Brain microvascular endothelial cell (primary cell): Measurements from ENCODE around the gene LHFPL6.

Source experiments
- DNase-seq: peaks from one replicate; pipeline ENCODE4 v3.0.0-alpha.2; 2020
- H3K27ac ChIP-seq: fragments of 250-450 bp; sonication (Bioruptor Pico); 2 replicates; pipeline ENCODE4 v1.5.1; 2020; ENCODE audit warnings: mild to moderate bottlenecking, moderate library complexity
- H3K27me3 ChIP-seq: fragments of 250-450 bp; sonication (Bioruptor Pico); replicated peaks from 2 replicates; pipeline ENCODE4 v1.5.1; 2020; ENCODE audit warnings: mild to moderate bottlenecking
- H3K36me3 ChIP-seq: fragments of 250-450 bp; sonication (Bioruptor Pico); replicated peaks from 2 replicates; pipeline ENCODE4 v1.5.1; 2020; ENCODE audit warnings: mild to moderate bottlenecking
- H3K4me3 ChIP-seq: 2 replicates; pipeline ENCODE4 v1.5.1; 2011; ENCODE audit warnings: low read depth, mild to moderate bottlenecking, control low read depth, low read length, moderate library complexity
- CTCF ChIP-seq: IDR thresholded peaks from 2 replicates; pipeline ENCODE4 v1.5.1; 2011; ENCODE audit warnings: low read depth, mild to moderate bottlenecking, moderate library complexity, low read length, control low read depth, inconsistent platforms; ENCODE audit errors: missing control alignments
- in situ Hi-C: cut with HindIII; loops from 2 replicates; pipeline ENCODE4 v1.10.0; 2017; ENCODE audit warnings: low sequenced_read_pairs, low pct_ligation_motif_present

The LHFPL6 gene

GRCh38 chr13:39536906-39537305, 66.1 kb downstream of the LHFPL6 start:
- in situ Hi-C loops, result no loop called here
- no peaks in the 10 kb centered on the region for H3K36me3 ChIP-seq
- H3K4me3 ChIP-seq, result no peak overlapping the region
- DNase-seq, result no peak
- no peak overlapping the region for H3K27ac ChIP-seq
- no peak for TF ChIP-seq CTCF
- H3K27me3 ChIP-seq, result no peaks in the 10 kb centered on the region

- H3K36me3 ChIP-seq, result no peaks in the 10 kb centered on the region
- in situ Hi-C loops, result no loop called here
- no peak for DNase-seq
- H3K4me3 ChIP-seq, result no peak overlapping the region
- no peak for TF ChIP-seq CTCF
- no peaks in the 10 kb centered on the region for H3K27me3 ChIP-seq
- no peak overlapping the region for H3K27ac ChIP-seq
Measured at GRCh38 chr13:39536274-39536673, 66.7 kb downstream of the LHFPL6 start.

GRCh38 chr13:39533651-39534150, 69.3 kb downstream of the LHFPL6 start:
- in situ Hi-C loops, result no loop called here
- no peak for DNase-seq
- Histone ChIP-seq H3K27ac (no peak overlapping the region), H3K27me3 (no peaks in the 10 kb centered on the region), H3K4me3 (no peak overlapping the region), H3K36me3 (no peaks in the 10 kb centered on the region)
- no peak for TF ChIP-seq CTCF

GRCh38 chr13:39531646-39532045, 71.3 kb downstream of the LHFPL6 start:
- H3K27ac ChIP-seq, result no peak overlapping the region
- no peaks in the 10 kb centered on the region for H3K27me3 ChIP-seq
- H3K4me3 ChIP-seq, result no peak overlapping the region
- no peak for TF ChIP-seq CTCF
- no peaks in the 10 kb centered on the region for H3K36me3 ChIP-seq
- no peak for DNase-seq
- in situ Hi-C loops, result no loop called here

- Histone ChIP-seq H3K27me3 (no peaks in the 10 kb centered on the region), H3K27ac (no peak overlapping the region), H3K4me3 (no peak overlapping the region), H3K36me3 (no peaks in the 10 kb centered on the region)
- no peak for DNase-seq
- no peak for TF ChIP-seq CTCF
- in situ Hi-C loops, result no loop called here
Measured at GRCh38 chr13:39530916-39531315, 72.1 kb downstream of the LHFPL6 start.

GRCh38 chr13:39528661-39528980, 74.4 kb downstream of the LHFPL6 start:
- Histone ChIP-seq H3K27ac (peak overlapping the region; percentile 54), H3K4me3 (no peak overlapping the region), H3K36me3 (no peaks in the 10 kb centered on the region), H3K27me3 (no peaks in the 10 kb centered on the region)
- TF ChIP-seq CTCF, result no peak
- DNase-seq, result no peak
- in situ Hi-C loops, result no loop called here
